GM18508 (cell line): ENCODE measurements around the gene LONP2.
"Not testable (repeated sequence)": the region's sequence is repeated elsewhere in the genome, so short reads cannot be mapped to it uniquely, and the experiment has no call there.

Experiments used
- ATAC-seq: cut with Tn5 transposase; IDR thresholded peaks from one replicate; pipeline ENCODE4 v1.9.1; 2021; ENCODE audit warnings: moderate number of reproducible peaks; ENCODE audit not compliant: insufficient read depth, unreplicated experiment

LONP2 gene

GRCh38 chr16:48365601-48366164 is 121.6 kb downstream of the LONP2 start:
- peak; percentile 47 for ATAC-seq

GRCh38 chr16:48366165-48367093 is 122.3 kb downstream of the LONP2 start:
- peak; percentile 53 for ATAC-seq

DNA sequence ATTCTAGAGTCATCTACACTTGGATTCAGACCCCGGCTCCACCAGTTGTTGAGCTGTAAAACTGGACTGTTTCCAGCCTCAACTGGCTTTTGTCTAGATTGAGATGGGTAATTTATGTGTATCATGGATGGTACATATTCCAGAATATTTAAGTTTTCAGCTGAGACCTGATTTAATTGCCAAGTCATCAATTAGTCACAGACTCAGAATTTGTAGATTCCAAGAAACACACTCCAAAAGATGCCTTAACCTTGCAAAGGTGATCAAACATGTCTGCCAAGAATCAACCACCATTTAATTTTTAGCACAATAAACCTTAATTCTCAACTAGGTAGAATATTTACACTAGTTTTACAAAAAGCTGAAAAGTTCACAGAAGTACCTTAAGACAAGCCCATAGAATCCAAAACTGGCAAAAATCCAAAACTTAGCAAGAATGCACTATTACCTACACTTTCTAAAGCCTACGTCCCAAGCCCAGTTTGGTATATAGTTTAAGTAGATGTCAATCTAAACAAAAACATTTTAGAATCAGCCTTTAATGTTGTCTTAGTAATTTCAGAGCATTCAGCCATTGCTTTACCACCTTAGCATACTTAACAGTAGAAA is 123.4 kb downstream of the LONP2 start:
- ATAC-seq, result no peak

DNA sequence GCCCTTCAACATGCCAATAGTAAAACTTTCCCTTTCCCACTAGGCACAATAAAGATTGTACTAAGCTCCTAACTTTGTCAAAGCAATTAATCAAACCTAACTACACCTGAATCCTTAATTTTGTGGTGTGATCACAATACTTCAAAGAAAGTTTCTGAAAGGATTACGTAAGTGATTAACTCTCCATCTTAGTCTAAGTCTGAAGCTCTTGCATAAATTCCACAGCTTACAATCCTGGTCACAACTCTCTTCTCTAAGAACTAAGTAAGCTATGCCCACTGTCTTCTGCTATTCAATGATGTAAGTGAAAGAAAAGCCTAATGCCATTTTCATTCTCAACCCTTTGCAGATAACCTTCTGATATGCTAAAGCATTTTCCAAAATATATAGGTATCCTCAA is 125.7 kb downstream of the LONP2 start:
- no peak for ATAC-seq

GRCh38 chr16:48370229-48370628 is 126.1 kb downstream of the LONP2 start:
- no peak for ATAC-seq

- not testable (repeated sequence) for ATAC-seq
Observed at GRCh38 chr16:48370668-48371392, 126.7 kb downstream of the LONP2 start.

- no peak for ATAC-seq
Observed at GRCh38 chr16:48371393-48371780, 127.3 kb downstream of the LONP2 start.

GRCh38 chr16:48372744-48373143 is 128.6 kb downstream of the LONP2 start:
- ATAC-seq, result no peak

- no peak for ATAC-seq
Observed at GRCh38 chr16:48373258-48374029, 129.3 kb downstream of the LONP2 start.

DNA sequence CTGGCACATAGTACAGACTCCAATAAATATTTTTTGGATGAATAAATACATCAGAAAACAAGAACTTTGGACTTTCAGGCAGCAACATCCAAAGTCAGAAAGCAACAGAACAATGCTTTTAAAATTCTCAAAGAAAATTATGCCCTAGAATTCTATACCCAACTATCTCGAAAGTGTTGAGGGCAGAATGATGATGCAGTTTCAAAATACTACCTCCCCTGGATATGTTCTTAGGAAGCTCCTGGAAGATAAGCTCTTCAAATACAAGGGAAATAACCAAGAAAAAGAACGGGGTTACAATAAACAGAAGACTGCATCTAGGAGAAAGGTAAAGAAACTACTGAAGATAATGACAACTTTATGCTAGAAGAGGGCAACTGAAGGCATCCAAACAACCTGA is 130.2 kb downstream of the LONP2 start:
- ATAC-seq, result no peak

- ATAC-seq, result not testable (repeated sequence)
Observed at GRCh38 chr16:48377301-48377700, 133.2 kb downstream of the LONP2 start.

- ATAC-seq, result no peak
Observed at GRCh38 chr16:48378276-48378675, 134.2 kb downstream of the LONP2 start.

DNA sequence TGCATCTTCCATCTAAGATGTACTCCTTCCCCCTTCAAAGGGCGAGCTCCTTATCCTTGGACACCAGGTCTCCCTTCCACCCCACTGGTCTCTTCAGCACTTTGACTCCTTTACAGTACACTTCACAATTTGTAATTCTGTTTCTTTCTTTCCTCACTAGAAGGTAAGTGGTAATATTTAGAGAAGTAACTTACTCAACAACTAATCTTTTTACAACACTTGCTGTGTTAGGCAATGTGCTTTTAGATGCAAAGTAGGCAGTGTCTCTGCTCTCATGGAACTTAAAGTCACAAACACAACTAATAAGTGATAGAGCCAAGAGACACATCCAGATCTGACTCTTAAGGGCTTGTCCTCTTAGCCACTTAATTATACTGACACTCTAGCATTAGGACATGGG is 134.7 kb downstream of the LONP2 start:
- ATAC-seq, result no peak

DNA sequence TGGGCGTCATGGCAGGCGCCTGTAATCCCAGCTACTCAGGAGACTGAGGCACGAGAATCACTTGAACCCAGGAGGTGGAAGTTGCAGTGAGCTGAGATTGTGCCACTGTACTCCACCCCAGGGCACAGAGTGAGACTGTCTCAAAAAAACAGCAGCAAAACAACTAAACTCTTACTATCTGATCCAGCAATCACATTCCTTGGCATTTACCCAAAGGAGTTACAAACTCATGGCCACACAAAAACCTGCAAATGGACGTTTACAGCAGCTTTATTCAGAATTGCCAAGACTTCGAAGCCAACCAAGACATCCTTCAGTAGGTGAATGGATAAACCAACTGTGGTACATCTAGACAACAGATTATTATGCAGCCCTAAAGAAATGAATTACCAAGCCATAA is 137.1 kb downstream of the LONP2 start:
- no peak for ATAC-seq

- no peak for ATAC-seq
Observed at GRCh38 chr16:48382131-48382530, 138.0 kb downstream of the LONP2 start.

- no peak for ATAC-seq
Observed at GRCh38 chr16:48383009-48383876, 139.1 kb downstream of the LONP2 start.

DNA sequence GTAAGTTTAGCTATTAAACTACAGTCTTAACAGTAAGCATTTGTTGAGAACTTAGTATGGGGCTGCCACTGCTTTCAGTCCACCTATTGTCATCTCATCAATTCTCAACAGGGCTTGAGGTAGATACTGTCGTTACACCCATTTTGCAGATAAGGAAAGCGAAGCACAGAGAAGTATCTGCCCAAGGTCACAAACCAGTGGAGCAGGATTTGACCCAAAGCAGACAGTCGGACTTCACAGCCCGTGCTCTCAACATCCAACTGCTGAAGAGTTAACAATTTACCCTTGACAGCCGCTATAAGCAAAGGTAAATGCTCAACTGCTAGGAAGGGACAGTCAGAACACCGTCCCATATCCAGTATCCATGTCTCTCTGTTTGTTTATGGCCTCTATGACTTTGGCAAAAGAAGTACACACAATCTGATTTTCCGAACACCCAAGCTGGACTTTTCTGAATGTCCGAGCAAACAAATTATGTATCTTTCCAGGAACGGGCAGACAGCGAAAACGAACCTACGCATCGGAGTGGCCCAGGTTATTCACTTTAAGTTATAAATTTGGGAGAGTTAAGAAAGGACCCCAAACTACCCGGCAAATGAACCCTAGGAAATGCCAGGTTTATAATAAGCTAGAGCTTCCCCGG is 139.9 kb downstream of the LONP2 start:
- ATAC-seq, result no peak

- ATAC-seq, result peak; percentile 27
Observed at GRCh38 chr16:48384520-48385252, 140.6 kb downstream of the LONP2 start.
